BLaER1 (cell line): ENCODE data around the gene NPHP4.

Source experiments
- H3K27ac ChIP-seq: shearing (Covaris generic); formaldehyde crosslinking; 2 replicates; pipeline ENCODE4 v1.8.1; 2022
- H3K27me3 ChIP-seq: shearing (Covaris generic); formaldehyde crosslinking; 2 replicates; pipeline ENCODE4 v1.8.1; 2022
- H3K36me3 ChIP-seq: shearing (Covaris generic); formaldehyde crosslinking; 2 replicates; pipeline ENCODE4 v1.8.1; 2022
- H3K4me1 ChIP-seq: shearing (Covaris generic); formaldehyde crosslinking; 2 replicates; pipeline ENCODE4 v1.8.1; 2022
- H3K4me2 ChIP-seq: shearing (Covaris generic); formaldehyde crosslinking; 2 replicates; pipeline ENCODE4 v1.8.1; 2022
- H3K4me3 ChIP-seq: shearing (Covaris generic); formaldehyde crosslinking; 2 replicates; pipeline ENCODE4 v1.8.1; 2022
- H3K9ac ChIP-seq: shearing (Covaris generic); formaldehyde crosslinking; 2 replicates; pipeline ENCODE4 v1.8.1; 2022
- H3K9me3 ChIP-seq: shearing (Covaris generic); formaldehyde crosslinking; 2 replicates; pipeline ENCODE4 v1.8.1; 2022
- H4K20me1 ChIP-seq: shearing (Covaris generic); formaldehyde crosslinking; 2 replicates; pipeline ENCODE4 v1.8.1; 2022
- Cebpa-rat ChIP-seq: shearing (Covaris generic); IDR thresholded peaks from 2 replicates; pipeline ENCODE4 v1.8.1; 2022

The NPHP4 gene

DNA sequence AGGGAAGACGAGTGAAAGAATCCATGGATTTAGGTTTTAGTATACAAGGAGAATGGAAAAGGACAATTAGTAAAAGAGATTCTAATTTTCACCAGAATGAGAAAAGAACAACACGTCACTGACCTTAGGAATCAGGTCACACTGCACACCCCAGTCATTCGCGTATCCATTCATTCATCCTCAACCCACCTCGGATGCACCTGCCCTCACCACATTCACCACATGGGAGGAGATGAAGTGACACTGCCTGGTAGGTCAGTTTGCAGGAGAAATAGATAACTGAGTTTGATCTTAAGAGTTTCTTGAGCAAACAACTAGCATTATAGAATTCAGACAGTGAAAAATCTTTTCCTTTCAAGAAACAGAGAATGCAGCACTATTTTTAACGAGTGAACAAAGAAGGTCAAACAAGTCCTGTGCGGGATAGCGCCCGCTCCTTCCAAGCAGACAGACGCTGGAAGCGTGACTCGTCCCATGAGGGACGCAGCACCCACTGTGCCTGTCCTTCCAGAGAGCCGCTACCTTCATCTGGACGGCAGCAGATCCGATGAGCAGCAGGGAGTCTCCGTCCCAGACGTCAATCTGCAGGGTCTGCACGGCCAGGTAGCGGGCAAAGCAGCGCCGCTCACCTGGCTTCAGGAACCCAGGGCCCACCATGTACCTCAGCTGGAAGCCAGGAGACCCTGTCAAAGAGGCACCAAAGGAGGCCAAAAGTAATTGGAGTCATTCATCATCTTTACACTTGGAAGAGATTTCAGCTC lies 101.7 kb downstream of the NPHP4 start:
- Histone ChIP-seq H3K4me2 (peak overlapping the region; percentile 96), H4K20me1 (no peaks in the 10 kb centered on the region), H3K36me3 (peaks cover 14% of the 10 kb centered on the region; the same call in 1 of the 2 replicates), H3K9ac (peak overlapping the region; percentile 81), H3K27me3 (no peaks in the 10 kb centered on the region), H3K4me3 (peak overlapping the region; percentile 48), H3K9me3 (peaks cover 11% of the 10 kb centered on the region), H3K4me1 (peaks cover 95% of the 10 kb centered on the region), H3K27ac (peak overlapping the region; percentile 97)
- TF ChIP-seq Cebpa-rat = no peak

DNA sequence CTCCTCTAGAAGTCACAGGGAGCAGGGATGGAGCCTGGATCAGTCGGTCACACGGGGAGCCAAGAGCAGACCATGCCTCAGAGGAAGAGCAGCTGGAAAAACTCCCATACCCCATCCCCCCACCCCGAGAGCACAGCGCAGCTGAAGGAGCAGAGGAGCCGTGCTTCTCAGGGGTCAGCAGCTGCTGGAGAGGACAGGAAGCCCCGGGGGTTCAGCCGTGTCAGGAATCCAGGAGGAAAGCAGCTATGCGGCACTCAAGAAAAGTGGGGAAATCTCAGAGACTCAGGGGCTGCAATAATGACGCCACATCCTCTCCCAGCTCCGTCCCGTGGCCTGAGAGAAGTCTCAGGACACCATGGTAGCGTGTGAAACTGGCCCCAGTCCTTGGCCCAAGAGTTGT lies 102.3 kb downstream of the NPHP4 start:
- Histone ChIP-seq H3K4me1 (peaks cover 98% of the 10 kb centered on the region), H3K9me3 (peaks cover 16% of the 10 kb centered on the region; the same call in 1 of the 2 replicates), H3K4me2 (peak overlapping the region; percentile 96), H3K27me3 (no peaks in the 10 kb centered on the region), H3K36me3 (peaks cover 16% of the 10 kb centered on the region), H4K20me1 (no peaks in the 10 kb centered on the region), H3K27ac (peak overlapping the region; percentile 97), H3K9ac (peak overlapping the region; percentile 81), H3K4me3 (peak overlapping the region; percentile 48)
- no peak for TF ChIP-seq Cebpa-rat

DNA sequence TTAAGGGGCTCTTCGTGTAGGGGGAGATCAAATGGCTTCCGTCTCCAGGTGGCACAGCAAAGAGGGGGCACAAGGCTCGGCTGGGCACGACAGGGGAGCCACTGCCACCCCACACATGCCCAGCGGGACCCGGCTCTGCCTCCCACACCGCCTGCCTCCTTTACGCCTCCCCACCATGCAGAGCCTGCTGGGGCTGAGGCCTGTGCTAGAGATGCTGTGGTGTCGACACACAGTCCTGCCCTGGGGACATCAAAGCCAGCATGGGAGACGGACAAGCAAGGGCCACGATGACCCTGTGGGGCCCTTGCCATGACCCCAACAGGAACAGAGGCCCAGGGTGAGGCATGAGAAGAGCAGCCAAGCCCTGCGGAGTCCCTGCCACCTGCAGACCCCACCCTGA lies 102.8 kb downstream of the NPHP4 start:
- H3K9ac ChIP-seq = peak overlapping the region; percentile 81
- peaks cover 18% of the 10 kb centered on the region for H3K36me3 ChIP-seq
- no peaks in the 10 kb centered on the region for H4K20me1 ChIP-seq
- H3K4me3 ChIP-seq = peak overlapping the region; percentile 48
- peaks cover 100% of the 10 kb centered on the region for H3K4me1 ChIP-seq
- TF ChIP-seq Cebpa-rat = no peak
- no peaks in the 10 kb centered on the region for H3K27me3 ChIP-seq
- H3K9me3 ChIP-seq = peaks cover 19% of the 10 kb centered on the region; the same call in 1 of the 2 replicates
- peak overlapping the region; percentile 97 for H3K27ac ChIP-seq
- peak overlapping the region; percentile 96 for H3K4me2 ChIP-seq

DNA sequence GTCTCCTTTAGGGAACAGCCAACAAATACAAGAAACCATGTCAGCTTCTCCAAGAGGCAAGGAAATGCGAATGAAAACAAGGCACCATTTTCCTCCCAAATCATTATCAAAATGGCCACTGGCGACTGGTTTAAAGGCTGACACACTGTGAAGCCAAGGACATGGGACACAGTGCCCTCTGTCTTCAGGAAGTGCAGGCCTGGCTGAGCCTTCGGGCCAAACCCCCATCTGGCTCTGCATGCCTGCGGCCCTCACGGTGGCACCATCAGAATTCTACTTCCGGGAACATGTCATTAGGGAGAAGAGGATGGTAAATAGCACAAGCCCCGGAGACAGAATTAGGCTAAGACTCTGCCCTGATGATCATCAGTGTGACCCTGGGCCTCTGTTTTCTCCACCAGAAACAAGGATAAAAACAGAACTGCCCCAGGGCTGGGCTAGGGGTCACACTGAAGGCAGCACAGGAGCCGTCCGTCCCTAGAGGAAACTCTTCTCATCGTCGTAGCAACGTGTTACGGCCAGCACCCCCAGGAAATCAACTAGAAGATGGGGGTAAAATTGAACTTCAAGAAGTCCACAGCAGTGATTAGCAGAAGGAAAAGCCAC lies 103.5 kb downstream of the NPHP4 start:
- peaks cover 23% of the 10 kb centered on the region for H3K36me3 ChIP-seq
- peak overlapping the region; percentile 96 for H3K4me2 ChIP-seq
- peak overlapping the region; percentile 81 for H3K9ac ChIP-seq
- peaks cover 20% of the 10 kb centered on the region; the same call in 1 of the 2 replicates for H3K9me3 ChIP-seq
- peaks cover 98% of the 10 kb centered on the region for H3K4me1 ChIP-seq
- no peaks in the 10 kb centered on the region for H3K27me3 ChIP-seq
- no peak for TF ChIP-seq Cebpa-rat
- H3K27ac ChIP-seq = peak overlapping the region; percentile 97
- H3K4me3 ChIP-seq = peak overlapping the region; percentile 48
- H4K20me1 ChIP-seq = no peaks in the 10 kb centered on the region

DNA sequence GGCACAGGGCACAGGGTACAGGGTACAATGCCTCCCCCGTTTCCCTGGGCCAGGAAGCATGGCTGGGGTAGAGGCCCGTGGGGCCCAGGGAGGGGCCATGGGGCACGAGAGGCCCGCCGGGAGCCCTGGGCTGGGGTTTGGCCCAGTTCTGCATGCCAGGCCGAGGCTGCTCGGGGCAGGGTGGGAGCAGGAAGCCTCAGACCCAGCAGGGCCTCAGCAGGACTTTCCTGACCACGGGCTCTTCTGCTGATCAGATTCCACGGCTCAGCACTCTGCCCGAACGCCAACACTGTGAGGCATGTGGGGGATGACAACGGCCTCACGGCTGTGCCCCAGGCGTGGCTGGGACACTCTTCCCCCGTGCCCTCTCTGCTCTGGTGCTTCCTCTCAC lies 104.3 kb downstream of the NPHP4 start:
- H3K4me1 ChIP-seq = peaks cover 98% of the 10 kb centered on the region

DNA sequence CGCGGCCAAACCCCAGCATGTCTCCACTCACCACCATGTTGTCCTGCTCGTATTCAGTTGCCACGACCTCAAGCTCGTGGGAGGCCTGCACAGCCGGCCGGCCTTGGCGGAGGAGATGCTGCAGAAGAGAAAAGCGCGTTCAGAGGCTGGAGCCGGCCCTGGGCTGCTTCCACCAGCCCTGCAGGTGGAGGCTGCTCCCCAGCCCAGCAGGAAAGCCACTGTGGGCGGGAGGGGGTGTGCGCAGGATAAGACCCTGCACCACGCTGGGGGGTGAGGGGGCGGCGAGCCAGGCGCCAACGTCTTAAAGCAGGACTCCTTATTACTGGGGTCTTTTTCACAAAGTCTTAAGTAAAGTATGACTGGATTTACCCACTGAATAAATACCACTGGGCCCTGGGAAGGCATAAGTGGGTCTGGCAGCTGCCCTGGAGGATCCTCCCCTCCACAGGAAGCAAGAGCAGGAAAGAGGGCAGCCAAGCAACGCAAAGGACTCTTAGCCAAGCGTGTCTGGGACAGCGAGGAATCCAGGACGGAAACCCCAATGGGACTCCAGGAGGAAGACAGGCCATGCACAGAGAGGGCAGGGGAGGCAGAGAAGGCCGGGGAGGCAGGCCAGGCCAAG lies 104.8 kb downstream of the NPHP4 start:
- no peak for TF ChIP-seq Cebpa-rat
- Histone ChIP-seq H3K27ac (peak overlapping the region; percentile 97), H3K9ac (peak overlapping the region; percentile 81), H3K27me3 (no peaks in the 10 kb centered on the region), H3K9me3 (peaks cover 23% of the 10 kb centered on the region), H3K4me2 (peak overlapping the region; percentile 96), H3K36me3 (peaks cover 36% of the 10 kb centered on the region), H3K4me1 (peaks cover 98% of the 10 kb centered on the region), H3K4me3 (peak overlapping the region; percentile 48), H4K20me1 (no peaks in the 10 kb centered on the region)

More for the DNA sequence above, 104.3 kb downstream of the NPHP4 start:
- H3K4me3 ChIP-seq = peak overlapping the region; percentile 48
- no peaks in the 10 kb centered on the region for H4K20me1 ChIP-seq
- no peak for TF ChIP-seq Cebpa-rat
- H3K36me3 ChIP-seq = peaks cover 31% of the 10 kb centered on the region
- peak overlapping the region; percentile 97 for H3K27ac ChIP-seq
- H3K9me3 ChIP-seq = peaks cover 22% of the 10 kb centered on the region
- no peaks in the 10 kb centered on the region for H3K27me3 ChIP-seq
- peak overlapping the region; percentile 81 for H3K9ac ChIP-seq
- H3K4me2 ChIP-seq = peak overlapping the region; percentile 96

DNA sequence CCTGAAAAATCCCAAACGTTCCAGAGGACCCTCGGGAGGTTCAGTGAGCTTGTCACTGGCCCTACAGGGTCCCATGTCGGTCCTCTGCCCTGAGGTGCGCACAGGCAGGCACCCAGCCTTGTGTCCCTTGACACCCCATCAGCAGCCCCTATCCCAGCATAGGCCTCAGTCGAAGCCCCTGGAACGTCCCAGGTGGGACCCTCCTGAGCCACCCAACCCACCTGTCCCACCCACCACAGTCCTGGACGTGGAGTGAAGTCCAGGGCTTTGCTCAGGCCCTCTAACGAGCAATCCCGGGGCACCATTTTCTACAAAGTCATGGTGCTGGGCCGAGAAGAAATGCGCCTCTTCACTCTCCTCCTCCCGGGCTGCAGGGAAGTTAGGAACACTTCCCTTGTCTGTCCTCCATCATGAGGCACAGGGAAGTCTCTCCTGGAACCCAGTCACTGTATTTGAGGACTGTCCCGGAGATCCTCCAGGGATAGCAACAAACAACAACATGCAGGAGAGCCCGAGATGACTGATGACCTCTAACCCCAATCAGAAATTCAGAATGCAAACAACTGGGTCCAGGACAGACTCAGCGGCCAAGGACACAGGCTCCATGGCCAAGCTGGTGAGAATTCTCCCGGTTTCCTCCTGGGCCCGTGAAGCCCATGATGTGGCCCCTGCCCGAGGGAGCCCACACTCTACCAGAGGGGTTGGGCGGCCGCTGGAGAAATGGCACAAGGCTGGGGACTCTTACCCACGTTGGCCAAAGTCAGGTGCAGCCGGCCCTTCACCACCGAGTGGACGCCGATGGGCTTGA lies 105.5 kb downstream of the NPHP4 start:
- Histone ChIP-seq H3K4me2 (peak overlapping the region; percentile 96), H3K4me3 (peak overlapping the region; percentile 48), H3K9me3 (peaks cover 30% of the 10 kb centered on the region), H3K27ac (peak overlapping the region; percentile 97), H3K4me1 (peaks cover 91% of the 10 kb centered on the region), H3K36me3 (peaks cover 43% of the 10 kb centered on the region), H3K27me3 (no peaks in the 10 kb centered on the region), H4K20me1 (no peaks in the 10 kb centered on the region), H3K9ac (peak overlapping the region; percentile 81)
- TF ChIP-seq Cebpa-rat = no peak

DNA sequence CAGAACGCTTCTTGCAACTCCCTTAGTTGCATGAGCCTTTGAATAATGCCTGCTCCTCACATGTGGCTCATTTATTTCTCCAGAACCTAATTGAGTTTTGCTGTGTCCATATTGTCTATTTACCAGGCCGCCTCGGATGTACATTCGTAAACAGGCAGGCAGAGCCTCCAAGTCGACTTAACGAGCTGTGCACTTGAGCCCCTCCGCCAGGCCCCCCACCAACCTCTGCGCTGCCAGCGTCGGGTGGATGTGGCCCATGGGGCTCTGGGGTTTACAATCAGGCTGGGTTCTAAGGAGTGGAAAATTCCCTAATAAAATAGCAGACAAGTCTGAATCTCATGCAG lies 106.1 kb downstream of the NPHP4 start:
- no peaks in the 10 kb centered on the region for H4K20me1 ChIP-seq
- peaks cover 49% of the 10 kb centered on the region for H3K36me3 ChIP-seq
- TF ChIP-seq Cebpa-rat = no peak
- H3K27ac ChIP-seq = peak overlapping the region; percentile 97
- peak overlapping the region; percentile 81; the same call in 1 of the 2 replicates for H3K9ac ChIP-seq
- peaks cover 36% of the 10 kb centered on the region for H3K9me3 ChIP-seq
- H3K27me3 ChIP-seq = no peaks in the 10 kb centered on the region
- peak overlapping the region; percentile 48; the same call in 1 of the 2 replicates for H3K4me3 ChIP-seq
- H3K4me1 ChIP-seq = peaks cover 85% of the 10 kb centered on the region
- H3K4me2 ChIP-seq = peak overlapping the region; percentile 96

DNA sequence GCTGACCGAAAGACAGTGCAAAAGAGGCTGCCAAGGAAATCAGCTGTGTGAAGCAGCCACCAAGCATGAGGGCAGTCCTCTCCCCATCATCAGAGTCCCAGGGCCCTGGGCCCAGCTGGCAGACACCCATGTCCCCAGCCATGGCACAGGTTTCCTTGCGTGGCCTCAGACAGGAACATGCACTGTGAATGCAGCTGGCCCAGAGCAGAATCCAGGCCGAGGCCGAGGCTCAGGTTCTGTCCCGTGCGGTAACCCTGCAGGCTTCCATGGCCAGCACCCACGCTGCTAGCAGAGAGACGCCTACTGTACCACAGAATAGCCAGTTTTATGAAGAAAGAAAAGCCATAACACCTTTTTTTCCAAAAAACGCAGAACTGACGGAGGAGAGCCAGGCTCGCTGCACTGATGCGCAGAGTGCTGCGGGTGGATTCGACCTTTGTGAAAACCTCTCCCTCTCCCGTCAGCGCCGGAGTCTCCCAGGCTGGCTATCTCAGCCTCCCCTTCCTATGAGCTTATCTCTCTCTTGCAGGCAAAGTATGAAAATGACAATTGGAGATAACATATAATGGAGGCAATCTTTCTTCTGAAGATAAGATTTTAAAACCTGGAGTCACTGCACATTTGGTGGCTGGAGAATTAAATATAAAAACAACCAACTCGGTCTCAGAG lies 106.6 kb downstream of the NPHP4 start:
- no peaks in the 10 kb centered on the region for H3K27me3 ChIP-seq
- peaks cover 79% of the 10 kb centered on the region for H3K4me1 ChIP-seq
- H3K4me3 ChIP-seq = no peak overlapping the region
- peaks cover 41% of the 10 kb centered on the region for H3K9me3 ChIP-seq
- peak overlapping the region; percentile 81; the same call in 1 of the 2 replicates for H3K9ac ChIP-seq
- peak overlapping the region; percentile 97; the same call in 1 of the 2 replicates for H3K27ac ChIP-seq
- peak overlapping the region; percentile 96 for H3K4me2 ChIP-seq
- peaks cover 54% of the 10 kb centered on the region for H3K36me3 ChIP-seq
- H4K20me1 ChIP-seq = no peaks in the 10 kb centered on the region
- no peak for TF ChIP-seq Cebpa-rat
